Inflammatory macrophage treated with lipopolysaccharide for 1 hour (primary cell): Measurements from ENCODE around the gene NTRK3.

ENCODE experiments used
- DNase-seq, 2 donors: peaks; one replicate each; pipeline ENCODE4 v3.0.0-alpha.2; 2020 to 2022

NTRK3 gene

DNA sequence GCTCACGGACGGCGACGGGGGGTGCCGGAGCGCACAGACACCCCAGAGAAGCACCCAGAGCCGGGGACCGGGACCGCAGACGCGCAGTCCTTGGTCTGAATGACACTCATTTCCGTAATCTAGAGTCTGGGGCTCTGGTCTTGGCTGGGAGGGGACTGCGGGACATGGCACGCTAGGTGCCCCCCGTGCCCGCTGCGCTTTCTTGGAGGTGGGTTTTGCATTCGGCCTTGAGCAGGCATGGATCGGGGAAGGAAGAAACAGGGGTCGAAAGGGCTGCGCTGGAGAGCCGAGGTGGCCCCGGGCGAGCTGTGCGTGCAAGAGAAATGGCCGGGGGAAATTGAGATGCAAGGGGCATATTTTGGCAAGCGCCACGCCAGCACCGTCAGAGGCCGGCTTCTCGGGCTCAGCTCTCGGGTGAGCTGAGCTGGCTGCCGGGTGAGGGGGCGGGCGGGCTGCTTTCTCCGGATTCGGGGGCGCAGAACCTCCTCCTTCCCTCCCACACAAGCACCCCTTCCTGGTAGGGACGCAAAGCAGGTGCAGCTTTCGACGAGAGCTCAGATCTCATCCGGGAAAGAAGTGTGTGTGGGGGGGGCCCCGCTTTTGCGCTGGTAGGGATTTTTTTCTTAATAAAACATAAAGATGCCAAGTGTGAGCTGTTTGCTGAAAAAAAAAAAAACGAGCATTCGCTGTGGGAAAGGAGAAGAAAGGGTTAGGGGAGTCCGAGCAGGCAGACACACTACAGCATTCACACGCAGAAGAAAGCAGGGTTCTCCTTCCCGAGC lies 963 bp upstream of the NTRK3 start:
- DNase-seq = no peak

- no peak for DNase-seq
Measured at GRCh38 chr15:88255484-88256278, 858 bp downstream of the NTRK3 start.

- no peak for DNase-seq
Measured at GRCh38 chr15:88255087-88255483, 1.5 kb downstream of the NTRK3 start.

DNA sequence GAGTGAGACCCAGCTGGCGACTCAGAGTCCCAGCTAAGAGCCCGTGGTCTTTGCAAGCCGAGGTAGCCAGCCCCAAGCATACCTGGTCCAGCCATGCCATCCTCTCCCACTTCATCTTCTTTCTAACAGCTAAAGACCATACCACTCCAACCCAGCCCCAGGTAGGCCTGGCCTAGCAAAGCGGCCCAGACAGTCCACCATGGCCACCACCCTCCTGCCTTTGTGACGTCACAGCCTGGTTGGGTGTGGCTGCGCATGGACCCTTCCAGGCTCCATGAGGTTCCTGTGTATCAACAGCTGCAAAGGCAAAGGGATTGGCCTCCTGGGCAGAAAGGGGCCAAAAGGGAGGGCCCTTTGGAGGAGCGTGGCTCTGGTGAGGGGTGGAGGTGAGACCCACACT lies 4.1 kb downstream of the NTRK3 start:
- DNase-seq = no peak

GRCh38 chr15:88250826-88251225 lies 5.7 kb downstream of the NTRK3 start:
- DNase-seq = no peak

GRCh38 chr15:88249220-88249619 lies 7.3 kb downstream of the NTRK3 start:
- DNase-seq = no peak

GRCh38 chr15:88247914-88248313 lies 8.6 kb downstream of the NTRK3 start:
- no peak for DNase-seq

GRCh38 chr15:88246666-88247446 lies 9.7 kb downstream of the NTRK3 start:
- peak; percentile 42 to 81 for DNase-seq

- no peak for DNase-seq
Measured at GRCh38 chr15:88246081-88246480, 10.5 kb downstream of the NTRK3 start.

- DNase-seq = peak; percentile 8 to 65
Measured at GRCh38 chr15:88243895-88244787, 12.4 kb downstream of the NTRK3 start.

DNA sequence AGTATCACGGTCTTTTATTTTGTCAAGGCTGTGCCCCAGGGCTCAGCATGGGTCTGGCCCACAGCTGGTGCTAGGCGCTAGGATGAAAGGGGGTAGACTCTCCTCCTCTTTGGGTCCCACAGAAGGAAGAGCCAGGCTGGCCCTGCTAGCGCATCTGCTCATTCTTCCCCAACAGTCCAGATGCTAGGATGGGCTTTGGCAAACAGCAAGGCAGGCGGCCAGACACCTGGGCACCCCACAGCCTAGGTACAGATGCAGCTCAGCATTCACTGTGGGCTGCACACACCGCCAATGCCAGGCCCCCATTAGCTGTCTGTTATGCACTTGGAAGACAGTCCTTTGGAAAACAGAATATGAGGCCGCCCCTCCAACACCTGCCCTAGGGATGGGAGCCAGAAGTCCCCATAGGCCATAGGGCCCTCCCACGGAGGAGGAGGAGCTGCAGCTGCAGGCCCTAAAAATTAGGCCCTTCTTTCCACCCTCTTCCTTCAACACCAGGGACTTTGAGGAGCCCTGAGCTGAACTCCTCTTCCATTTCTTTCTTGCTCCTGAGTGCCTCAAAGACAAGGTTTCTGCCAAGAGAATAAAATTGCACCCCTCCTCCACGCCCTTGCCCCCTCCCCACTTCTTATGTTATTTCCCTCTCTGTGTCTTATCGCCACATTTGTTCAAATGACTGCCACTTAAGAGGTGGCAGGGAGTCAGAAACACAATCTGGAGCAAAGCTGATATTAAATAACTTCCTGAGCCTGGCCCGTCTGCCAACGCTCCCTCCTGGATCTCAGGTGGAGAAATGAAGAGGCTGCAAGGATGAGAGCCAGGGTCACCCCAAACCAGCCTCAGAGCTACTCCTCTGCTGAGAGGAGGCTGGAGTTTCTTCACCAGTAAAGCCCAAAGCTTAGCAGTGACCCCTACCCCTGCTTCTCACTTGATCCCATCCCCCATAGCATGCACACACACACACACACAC lies 13.7 kb downstream of the NTRK3 start:
- DNase-seq = no peak

- no peak for DNase-seq
Measured at GRCh38 chr15:88241461-88241860, 15.1 kb downstream of the NTRK3 start.

DNA sequence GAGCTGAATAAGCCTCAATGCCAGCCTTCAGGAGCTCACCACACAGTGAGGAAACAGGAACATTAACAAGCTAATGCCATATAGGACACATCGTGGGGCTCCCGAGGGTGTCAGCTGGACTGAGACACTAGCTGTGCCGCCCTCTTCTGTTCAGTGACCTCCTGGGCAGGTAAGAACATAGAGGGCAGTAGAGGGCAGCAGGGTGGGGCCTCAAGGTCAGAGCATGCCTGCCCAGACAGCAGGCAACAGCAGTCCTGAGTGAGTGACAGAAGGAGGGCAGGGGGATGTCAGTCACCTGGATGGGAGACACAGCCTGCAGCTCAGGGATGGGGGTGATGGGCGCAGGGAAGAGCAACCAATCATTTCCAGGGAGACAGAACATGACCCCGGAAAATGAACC lies 15.5 kb downstream of the NTRK3 start:
- no peak for DNase-seq

DNA sequence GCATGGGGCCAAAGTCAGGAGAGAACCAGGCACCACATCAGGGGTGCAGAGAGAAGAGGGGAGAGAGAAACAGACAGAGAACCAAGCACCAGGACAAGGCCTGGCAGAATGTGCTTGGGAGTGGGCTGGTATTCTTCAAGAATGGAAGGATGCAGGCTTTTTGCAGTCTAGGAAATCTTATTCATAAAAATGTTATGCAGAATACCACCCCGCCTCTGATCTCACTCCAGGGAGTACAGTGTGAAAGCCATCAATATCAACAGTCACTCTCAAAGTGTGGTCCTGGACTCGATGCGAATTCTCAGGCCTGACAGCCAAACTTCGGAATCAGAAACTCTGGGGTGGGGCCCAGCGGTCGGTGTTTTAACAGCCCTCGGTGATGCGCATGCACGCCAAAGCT lies 16.9 kb downstream of the NTRK3 start:
- no peak for DNase-seq

DNA sequence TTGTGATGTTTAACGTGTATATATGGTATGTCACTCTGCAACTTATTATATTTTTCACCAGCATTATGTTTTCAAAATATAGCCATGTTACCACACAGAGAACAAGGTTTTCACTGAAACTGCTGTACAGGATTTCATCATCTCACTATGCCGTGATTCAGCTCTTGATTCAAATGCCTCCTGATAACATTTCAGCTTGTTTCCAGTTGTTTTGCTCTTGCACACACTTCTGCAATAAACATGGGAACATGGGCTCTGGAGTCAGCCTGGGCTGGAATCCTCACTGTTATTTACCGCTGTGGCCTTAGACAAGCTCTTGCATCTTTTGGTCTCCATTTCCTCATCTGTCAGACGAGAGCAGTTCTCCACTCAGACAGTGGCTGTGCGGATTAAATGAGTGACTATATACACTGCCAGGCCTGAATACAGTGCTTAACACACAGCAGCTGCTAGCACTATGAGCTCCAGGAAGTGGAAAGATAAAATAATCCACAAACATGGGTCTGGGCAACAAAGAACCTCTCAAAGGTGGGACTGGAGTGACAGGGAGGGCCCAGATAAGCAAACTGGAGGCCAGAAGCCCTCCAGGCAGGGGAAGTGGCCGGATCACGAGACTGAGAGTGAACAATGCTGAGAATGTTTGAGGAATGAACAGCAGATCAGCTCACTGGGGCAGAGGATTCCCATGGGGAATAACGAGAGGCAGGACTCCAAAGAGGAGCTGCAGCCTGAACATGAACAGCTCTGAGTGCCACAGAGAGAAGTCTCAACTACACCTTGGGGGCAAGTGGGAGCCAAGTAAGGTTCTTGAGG lies 17.7 kb downstream of the NTRK3 start:
- DNase-seq = no peak

DNA sequence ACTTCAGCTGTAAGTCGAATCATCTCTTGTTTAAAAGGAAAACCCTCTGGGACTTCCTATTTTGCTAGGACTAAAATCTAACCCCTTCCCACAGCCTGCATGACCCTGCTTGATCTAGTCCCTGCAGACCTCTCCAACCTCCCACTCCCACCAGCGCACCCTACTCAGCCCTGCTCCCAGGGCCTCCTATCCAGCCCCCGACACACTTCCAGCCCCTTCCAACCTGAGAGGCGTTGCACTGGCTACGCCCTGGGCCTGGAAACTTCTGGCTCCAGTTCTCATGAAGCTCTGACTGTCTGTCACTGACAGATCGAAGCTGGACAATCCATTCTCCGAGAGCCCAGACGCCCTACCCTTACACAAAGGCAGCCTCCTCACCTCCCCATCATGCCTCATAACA lies 21.8 kb downstream of the NTRK3 start:
- DNase-seq = no peak

GRCh38 chr15:88233921-88234320 lies 22.6 kb downstream of the NTRK3 start:
- DNase-seq = no peak

DNA sequence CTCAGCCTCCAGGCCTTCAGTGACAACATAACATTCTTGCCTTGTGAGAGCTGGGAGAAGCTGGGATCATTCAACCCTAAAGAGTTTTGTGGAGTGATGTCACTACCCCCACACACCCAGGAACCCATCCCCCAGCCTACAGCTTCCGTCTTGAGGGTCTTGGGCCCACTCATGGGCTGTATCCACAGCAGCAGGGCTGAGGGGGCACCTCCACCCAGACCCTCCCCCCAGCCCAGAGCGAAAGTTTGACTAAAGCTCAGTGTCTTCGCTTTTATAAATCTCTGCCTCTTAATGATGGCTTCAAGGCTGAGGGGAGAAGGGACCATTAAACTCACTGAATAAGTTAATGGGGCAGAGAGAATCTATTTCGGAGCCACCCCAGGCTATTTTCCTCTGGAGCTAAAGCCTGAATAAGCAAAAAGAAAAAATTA lies 23.8 kb downstream of the NTRK3 start:
- DNase-seq = no peak

DNA sequence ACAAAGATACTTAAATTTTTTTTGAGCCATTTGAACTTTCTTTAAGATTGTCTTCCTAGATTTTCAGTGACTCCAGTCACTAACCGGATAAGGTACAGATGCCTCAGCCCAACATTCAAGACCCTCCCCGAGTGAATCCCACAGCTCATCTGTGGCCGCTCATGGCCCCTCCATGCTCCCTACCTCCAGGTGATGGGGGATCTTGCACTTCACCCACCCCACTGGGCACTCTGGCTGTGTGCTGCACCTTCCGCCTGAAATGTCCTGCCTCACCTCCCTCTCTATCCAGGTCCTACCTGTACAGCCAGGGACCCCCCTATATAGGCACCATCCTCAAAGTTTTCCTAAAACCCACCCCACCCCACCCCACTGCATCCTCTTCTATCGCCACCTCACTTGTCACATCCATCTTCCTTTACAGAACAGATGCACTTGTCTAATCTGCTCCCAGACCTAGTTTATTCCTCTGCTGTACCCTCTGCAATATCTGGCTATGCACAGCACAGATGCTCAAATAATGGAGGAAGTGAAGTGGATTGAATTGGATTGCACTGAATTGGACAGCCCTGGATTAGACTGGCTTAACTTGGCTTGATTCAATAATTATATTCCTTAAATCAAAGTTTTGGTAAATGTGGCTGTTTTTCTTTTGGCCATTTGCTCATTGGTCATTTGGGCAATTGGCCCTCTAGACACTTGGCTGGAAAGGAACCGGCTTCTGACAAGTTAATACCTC lies 24.5 kb downstream of the NTRK3 start:
- DNase-seq = no peak

DNA sequence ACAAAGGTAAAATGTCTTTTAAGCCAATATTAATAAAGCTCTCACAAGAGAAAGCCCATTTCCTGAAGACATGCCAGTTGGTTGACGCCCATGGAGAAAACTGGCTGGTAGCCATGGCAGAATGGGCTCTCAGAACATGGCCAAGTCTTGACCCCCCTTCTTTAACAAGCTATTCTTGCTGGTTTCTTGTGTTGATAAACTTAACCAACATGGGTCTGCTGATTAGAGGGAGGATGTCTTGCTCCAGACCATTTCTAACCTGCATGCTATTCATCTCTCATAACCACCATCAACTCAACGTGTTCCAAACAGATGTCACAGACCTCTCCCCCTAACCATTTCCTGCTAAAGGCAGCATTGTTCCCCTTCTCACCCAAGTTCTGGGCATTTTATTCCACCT lies 25.7 kb downstream of the NTRK3 start:
- no peak for DNase-seq
